ENCODE results near the gene CXCL10. TPM values are rescaled to one million over a fixed set of nuclear protein-coding genes. Genes with fewer than 3 reads are reported as not detected.

Gene CXCL10
- total RNA-seq, 1 donor from 2014 or later: not detected

DNA sequence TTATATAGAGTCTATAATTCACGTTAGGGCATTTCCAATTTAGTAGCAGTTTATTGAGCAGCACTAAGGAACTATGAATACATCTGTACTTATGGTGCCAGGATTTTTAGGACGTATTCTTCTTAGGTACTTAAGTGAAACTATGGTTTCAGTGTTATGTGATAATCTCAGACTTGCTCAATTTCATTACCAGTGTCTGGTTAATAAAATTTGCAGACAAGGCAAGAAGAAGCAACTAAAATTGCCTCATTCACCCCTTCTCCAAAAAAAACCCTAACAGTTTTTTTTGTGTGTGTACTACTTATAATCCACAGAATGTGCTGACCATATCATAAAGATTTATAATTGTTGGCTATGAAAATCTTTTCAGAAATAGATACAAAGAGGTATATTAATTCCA, 6.0 kb upstream of the CXCL10 start:
- Mint-ChIP-seq H3K27me3 (ENCODE audit: insufficient read depth, low read depth) (peaks cover 2% of the 10 kb centered on the region), H3K36me3 (no peaks in the 10 kb centered on the region)
- TF ChIP-seq EZH2 (IDR thresholded peaks at IDR 0.05): no peak
- TF ChIP-seq EZH2phosphoT487 (IDR thresholded peaks at IDR 0.05): no peak
- TF ChIP-seq, protein P1, sequence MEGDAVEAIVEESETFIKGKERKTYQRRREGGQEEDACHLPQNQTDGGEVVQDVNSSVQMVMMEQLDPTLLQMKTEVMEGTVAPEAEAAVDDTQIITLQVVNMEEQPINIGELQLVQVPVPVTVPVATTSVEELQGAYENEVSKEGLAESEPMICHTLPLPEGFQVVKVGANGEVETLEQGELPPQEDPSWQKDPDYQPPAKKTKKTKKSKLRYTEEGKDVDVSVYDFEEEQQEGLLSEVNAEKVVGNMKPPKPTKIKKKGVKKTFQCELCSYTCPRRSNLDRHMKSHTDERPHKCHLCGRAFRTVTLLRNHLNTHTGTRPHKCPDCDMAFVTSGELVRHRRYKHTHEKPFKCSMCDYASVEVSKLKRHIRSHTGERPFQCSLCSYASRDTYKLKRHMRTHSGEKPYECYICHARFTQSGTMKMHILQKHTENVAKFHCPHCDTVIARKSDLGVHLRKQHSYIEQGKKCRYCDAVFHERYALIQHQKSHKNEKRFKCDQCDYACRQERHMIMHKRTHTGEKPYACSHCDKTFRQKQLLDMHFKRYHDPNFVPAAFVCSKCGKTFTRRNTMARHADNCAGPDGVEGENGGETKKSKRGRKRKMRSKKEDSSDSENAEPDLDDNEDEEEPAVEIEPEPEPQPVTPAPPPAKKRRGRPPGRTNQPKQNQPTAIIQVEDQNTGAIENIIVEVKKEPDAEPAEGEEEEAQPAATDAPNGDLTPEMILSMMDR (IDR thresholded peaks at IDR 0.05): no peak

DNA sequence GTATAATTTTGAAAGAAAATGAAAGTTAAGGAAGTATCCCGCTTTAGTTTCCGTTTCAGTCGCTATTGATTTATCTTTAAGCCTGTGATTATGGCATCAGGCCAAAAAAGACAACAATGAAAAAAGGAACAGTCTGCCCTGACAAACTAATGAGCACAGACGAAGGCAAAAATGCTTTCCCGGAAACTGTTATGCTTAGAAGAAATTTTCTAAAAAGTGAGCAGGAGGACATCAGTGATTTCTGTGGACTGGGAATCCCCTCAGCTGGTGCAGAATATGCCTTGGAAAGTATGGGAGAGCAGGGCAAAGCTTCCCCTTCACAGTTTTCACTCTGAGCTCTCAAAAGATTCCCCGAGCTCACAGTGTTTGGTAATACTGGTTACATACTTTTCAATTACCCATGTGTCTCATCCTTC, 5.1 kb upstream of the CXCL10 start:
- no peaks in the 10 kb centered on the region for H3K9me3 Mint-ChIP-seq
- Histone ChIP-seq H4K20me1 (ENCODE audit: low read depth) (no peaks in the 10 kb centered on the region), H2AFZ (replicated peaks) (no peak overlapping the region), H3K9ac (no peak overlapping the region), H3K79me2 (ENCODE audit: low read depth) (no peaks in the 10 kb centered on the region), H3K4me1 (no peaks in the 10 kb centered on the region), H3K36me3 (no peaks in the 10 kb centered on the region), H3K4me3 (no peak overlapping the region), H3K4me2 (no peak overlapping the region), H3K27ac (no peak overlapping the region), H3F3A (ENCODE audit: low read depth) (no peaks in the 10 kb centered on the region), H3K27me3 (no peaks in the 10 kb centered on the region), H3K9me3 (ENCODE audit: low read depth) (no peaks in the 10 kb centered on the region)
- H3K36me3 Mint-ChIP-seq: no peaks in the 10 kb centered on the region
- no peak overlapping the region for H3K4me3 Mint-ChIP-seq
- TF ChIP-seq EZH2 (IDR thresholded peaks at IDR 0.05) (no peak), EZH2phosphoT487 (IDR thresholded peaks at IDR 0.05) (no peak)
- TF ChIP-seq, protein P1 (IDR thresholded peaks at IDR 0.05): no peak
- H3K27me3 Mint-ChIP-seq (ENCODE audit: insufficient read depth, low read depth): peaks cover 5% of the 10 kb centered on the region
- H3K27ac Mint-ChIP-seq: no peak overlapping the region
- DNase-seq (ENCODE audit: low spot score): no peak
- no peaks in the 10 kb centered on the region for H3K4me1 Mint-ChIP-seq

More for the DNA sequence above, 6.0 kb upstream of the CXCL10 start:
- Mint-ChIP-seq H3K4me1 (no peaks in the 10 kb centered on the region), H3K27ac (no peak overlapping the region), H3K4me3 (no peak overlapping the region), H3K9me3 (no peaks in the 10 kb centered on the region)
- no peak for DNase-seq (ENCODE audit: low spot score)
- Histone ChIP-seq H3F3A (ENCODE audit: low read depth) (no peaks in the 10 kb centered on the region), H3K4me2 (no peak overlapping the region), H3K36me3 (no peaks in the 10 kb centered on the region), H3K4me1 (no peaks in the 10 kb centered on the region), H4K20me1 (ENCODE audit: low read depth) (no peaks in the 10 kb centered on the region), H3K9me3 (ENCODE audit: low read depth) (no peaks in the 10 kb centered on the region), H3K27ac (no peak overlapping the region), H3K4me3 (no peak overlapping the region), H3K9ac (no peak overlapping the region), H2AFZ (replicated peaks) (no peak overlapping the region), H3K27me3 (no peaks in the 10 kb centered on the region), H3K79me2 (ENCODE audit: low read depth) (no peaks in the 10 kb centered on the region)

DNA sequence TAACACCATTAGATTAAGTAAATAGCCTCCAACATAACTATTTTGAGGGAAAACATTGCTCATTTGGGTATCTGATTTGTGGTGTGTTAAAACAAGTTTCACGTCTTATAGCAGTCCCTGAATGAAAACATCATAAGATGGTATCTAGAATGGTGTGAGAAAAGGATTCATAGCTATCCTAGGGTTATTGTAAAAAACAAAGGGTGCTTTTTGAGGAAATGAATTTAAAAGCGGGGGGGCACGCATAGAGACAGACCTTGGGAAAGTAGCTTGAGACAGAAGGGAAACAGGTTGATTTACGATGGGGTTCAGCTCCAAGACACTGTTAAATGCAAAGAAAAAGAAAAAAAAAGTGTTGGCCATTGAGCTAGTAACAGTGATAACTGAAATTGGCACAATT, 768 bp upstream of the CXCL10 start:
- DNase-seq (ENCODE audit: low spot score): no peak
- Histone ChIP-seq H3K27me3 (no peaks in the 10 kb centered on the region), H3K36me3 (no peaks in the 10 kb centered on the region), H3K9me3 (ENCODE audit: low read depth) (no peaks in the 10 kb centered on the region), H3K9ac (no peak overlapping the region), H4K20me1 (ENCODE audit: low read depth) (no peaks in the 10 kb centered on the region), H3K4me2 (no peak overlapping the region), H3K27ac (no peak overlapping the region), H2AFZ (replicated peaks) (no peak overlapping the region), H3F3A (ENCODE audit: low read depth) (no peaks in the 10 kb centered on the region), H3K4me1 (no peaks in the 10 kb centered on the region), H3K4me3 (no peak overlapping the region), H3K79me2 (ENCODE audit: low read depth) (no peaks in the 10 kb centered on the region)
- Mint-ChIP-seq H3K9me3 (no peaks in the 10 kb centered on the region), H3K27ac (no peak overlapping the region), H3K36me3 (no peaks in the 10 kb centered on the region), H3K27me3 (ENCODE audit: insufficient read depth, low read depth) (peaks cover 5% of the 10 kb centered on the region), H3K4me1 (peaks cover 4% of the 10 kb centered on the region), H3K4me3 (no peak overlapping the region)
- TF ChIP-seq, protein P1 (IDR thresholded peaks at IDR 0.05): no peak
- TF ChIP-seq EZH2 (IDR thresholded peaks at IDR 0.05) (no peak), EZH2phosphoT487 (IDR thresholded peaks at IDR 0.05) (no peak)

All from neural progenitor cell (in vitro differentiated cells).